Measurements from ENCODE around the gene TCP11L1.

Gene TCP11L1

GRCh38 chr11:33039274-33040032 is at the start of gene TCP11L1:
TSS of gene TCP11L1 (plus strand) at chr11:33039572. CDS start at chr11:33043774, 4,202 bp downstream.
- CTCF ChIA-PET, result interaction anchor here (0.7 to 1.9 kb wide), 10 partner anchors 9 to 230 kb away, joined by 3 to 6 read pairs (median 4); no protein-coding TSS in a partner anchor
- POLR2A ChIA-PET, result interaction anchor here (1.0 to 1.5 kb wide), 4 partner anchors 11 to 24 kb away, joined by 3 to 4 read pairs (median 3); partner anchors contain the start of gene DEPDC7

GRCh38 chr11:32990481-32990880 is 48.9 kb upstream of the TCP11L1 start:
- DNase-seq (ENCODE audit: extremely low spot score), result no peak
- no peak for TF ChIP-seq CTCF (IDR thresholded peaks at IDR 0.05; ENCODE audit: control extremely low read depth, extremely low read depth, low read depth, missing control alignments)
- ChIA-PET CTCF (no interaction called here), POLR2A (no interaction called here)

More at GRCh38 chr11:33039274-33040032, at the start of gene TCP11L1:
- no peak for TF ChIP-seq CTCF (IDR thresholded peaks at IDR 0.05; ENCODE audit: control extremely low read depth, extremely low read depth, low read depth, missing control alignments)
- DNase-seq (ENCODE audit: extremely low spot score), result peak; percentile 91

- no peak for TF ChIP-seq CTCF (IDR thresholded peaks at IDR 0.05; ENCODE audit: control extremely low read depth, extremely low read depth, low read depth, missing control alignments)
- POLR2A ChIA-PET, result interaction anchor here (0.6 kb wide), 1 partner anchor 399 kb away, joined by 4 read pairs; no protein-coding TSS in a partner anchor
- CTCF ChIA-PET, result interaction anchor here (1.1 kb wide), 1 partner anchor 31 kb away, joined by 4 read pairs; no protein-coding TSS in a partner anchor
- no peak for DNase-seq (ENCODE audit: extremely low spot score)
These were observed 47.9 kb upstream of the TCP11L1 start for GRCh38 chr11:32991427-32991826.

GRCh38 chr11:32991898-32992297 is 47.5 kb upstream of the TCP11L1 start:
- no peak for TF ChIP-seq CTCF (IDR thresholded peaks at IDR 0.05; ENCODE audit: control extremely low read depth, extremely low read depth, low read depth, missing control alignments)
- no peak for DNase-seq (ENCODE audit: extremely low spot score)
- ChIA-PET CTCF (interaction anchor here (1.1 to 1.4 kb wide), 2 partner anchors 11 to 31 kb away, joined by 3 to 4 read pairs; no protein-coding TSS in a partner anchor), POLR2A (no interaction called here)

- no peak for TF ChIP-seq CTCF (IDR thresholded peaks at IDR 0.05; ENCODE audit: control extremely low read depth, extremely low read depth, low read depth, missing control alignments)
- CTCF ChIA-PET, result interaction anchor here (1.2 kb wide), 1 partner anchor 17 kb away, joined by 4 read pairs; no protein-coding TSS in a partner anchor
- no peak for DNase-seq (ENCODE audit: extremely low spot score)
- POLR2A ChIA-PET, result no interaction called here
These were observed 39.2 kb upstream of the TCP11L1 start for GRCh38 chr11:33000181-33000580.

GRCh38 chr11:33001281-33001680 is 38.1 kb upstream of the TCP11L1 start:
- POLR2A ChIA-PET, result no interaction called here
- CTCF ChIA-PET, result no interaction called here
- no peak for TF ChIP-seq CTCF (IDR thresholded peaks at IDR 0.05; ENCODE audit: control extremely low read depth, extremely low read depth, low read depth, missing control alignments)
- DNase-seq (ENCODE audit: extremely low spot score), result no peak
